CD4-positive, alpha-beta T cell (primary cell): ENCODE results near the gene CLTCL1. TPM values are rescaled to one million over a fixed set of nuclear protein-coding genes. Genes with fewer than 3 reads are reported as not detected.

Source experiments
- ATAC-seq: fragments of 200-7000 bp; cut with Tn5 transposase; one replicate; pipeline ENCODE4 v1.10.0; 2022; ENCODE audit warnings: mild to moderate bottlenecking; ENCODE audit not compliant: poor library complexity
- CTCF ChIA-PET: fragments of 350-600 bp; sonication (Branson Sonifier 250); formaldehyde crosslinking; loops from one replicate; lab custom pipeline; 2021; ENCODE audit warnings: antibody characterized with exemption, inconsistent platforms; lab: Charles Lee
- POLR2A ChIA-PET: fragments of 350-600 bp; sonication (Branson Sonifier 250); formaldehyde crosslinking; loops from one replicate; lab custom pipeline; 2021; ENCODE audit warnings: antibody characterized with exemption, inconsistent platforms; lab: Charles Lee
- DNase-seq, 14 experiments: peaks; one replicate each; pipeline ENCODE4 v3.0.0-alpha.2; 2013 to 2020; ENCODE audit warnings: mixed read lengths in 2 of 14
- H3K27ac ChIP-seq, 2 donors: one replicate each; pipeline versions ENCODE4 v1.5.1 to v1.7.0; 2013; ENCODE audit warnings: low read length in 2 of 2, low read depth in 1 of 2, mild to moderate bottlenecking in 1 of 2
- H3K27me3 ChIP-seq, 2 experiments: 1 replicate in 1 of 2; 2 replicates in 1 of 2; pipeline versions ENCODE4 v1.6.1 to v1.7.0; 2013; ENCODE audit warnings: low read length in 2 of 2, control low read depth in 1 of 2, mild to moderate bottlenecking in 1 of 2, moderate library complexity in 1 of 2; ENCODE audit not compliant: insufficient read depth in 2 of 2, control insufficient read depth in 1 of 2
- H3K36me3 ChIP-seq: one replicate; pipeline ENCODE4 v1.6.1; 2013; ENCODE audit warnings: low read length, control low read depth; ENCODE audit not compliant: insufficient read depth
- H3K4me1 ChIP-seq: one replicate; pipeline ENCODE4 v1.6.1; 2013; ENCODE audit warnings: low read length, control low read depth; ENCODE audit not compliant: insufficient read depth
- H3K4me3 ChIP-seq: one replicate; pipeline ENCODE4 v1.5.1; 2013; ENCODE audit warnings: mild to moderate bottlenecking, low read length, moderate library complexity
- H3K9me3 ChIP-seq, 2 experiments: 1 replicate in 1 of 2; 2 replicates in 1 of 2; pipeline versions ENCODE4 v1.6.1 to v1.7.0; 2013; ENCODE audit warnings: low read length in 2 of 2, mild to moderate bottlenecking in 2 of 2, control low read depth in 1 of 2, moderate library complexity in 1 of 2; ENCODE audit not compliant: control insufficient read depth in 1 of 2, insufficient read depth in 1 of 2
- H3K27ac Mint-ChIP-seq: one replicate; pipeline ENCODE4 v1.8.0; 2020; ENCODE audit warnings: mixed read lengths
- H3K27me3 Mint-ChIP-seq: one replicate; pipeline ENCODE4 v1.8.0; 2021; ENCODE audit warnings: mixed read lengths
- H3K36me3 Mint-ChIP-seq: one replicate; pipeline ENCODE4 v1.8.0; 2021; ENCODE audit warnings: low read depth, mixed read lengths
- H3K4me1 Mint-ChIP-seq: one replicate; pipeline ENCODE4 v1.8.0; 2021; ENCODE audit warnings: low read depth, mixed read lengths
- H3K4me3 Mint-ChIP-seq: one replicate; pipeline ENCODE4 v1.8.0; 2020; ENCODE audit warnings: mild to moderate bottlenecking, mixed read lengths
- H3K9me3 Mint-ChIP-seq: one replicate; pipeline ENCODE4 v1.8.0; 2020; ENCODE audit warnings: mixed read lengths
- CTCF ChIP-seq: fragments of 200-600 bp; IDR thresholded peaks from one replicate; pipeline ENCODE4 v1.8.0; 2022; ENCODE audit warnings: antibody characterized with exemption, mild to moderate bottlenecking
- intact Hi-C, 2 experiments: fragments of 100-400 bp; cut with DNase I in 1 of 2; cut with micrococcal nuclease in 1 of 2; formaldehyde crosslinking; loops; one replicate each; pipeline versions ENCODE4 v1.15.1 to v1.9.0; 2023 to 2025; cut with DNase I, micrococcal nuclease
- total RNA-seq, 174 experiments: library from RNA in 2 of 174; stranded (reverse) in 2 of 174; gene quantifications; one replicate each; pipeline ENCODE4 v1.2.3 and lab custom pipeline; 2021 to 2026

CLTCL1 gene
- total RNA-seq, 2 experiments from 2014 or later, result 0.52 to 1.5 TPM

GRCh38 chr22:19152942-19153883 lies 138.3 kb downstream of the CLTCL1 start:
- H3K9me3 ChIP-seq, result peaks cover 5 to 21% of the 10 kb centered on the region in 2 experiments
- ChIA-PET POLR2A (interaction anchor here (1.1 kb wide), 1 partner anchor 8 kb away, joined by 3 read pairs; the partner anchor contains the start of gene ESS2), CTCF (no interaction called here)
- ATAC-seq, result no peak
- no peak overlapping the region for H3K4me3 ChIP-seq
- H3K36me3 ChIP-seq, result no peaks in the 10 kb centered on the region
- no peak overlapping the region for H3K27ac ChIP-seq
- no peak for TF ChIP-seq CTCF
- H3K27ac Mint-ChIP-seq, result no peak overlapping the region
- intact Hi-C loops, result no loop called here
- no peaks in the 10 kb centered on the region for H3K9me3 Mint-ChIP-seq
- H3K27me3 Mint-ChIP-seq, result peaks cover 33% of the 10 kb centered on the region
- H3K27me3 ChIP-seq, result peaks cover 38% of the 10 kb centered on the region in 2 experiments
- H3K4me1 ChIP-seq, result peaks cover 19% of the 10 kb centered on the region
- DNase-seq, result no peak
- H3K4me3 Mint-ChIP-seq, result no peak overlapping the region
- no peaks in the 10 kb centered on the region for H3K36me3 Mint-ChIP-seq
- peaks cover 9% of the 10 kb centered on the region for H3K4me1 Mint-ChIP-seq

GRCh38 chr22:19151329-19152191 lies 140.0 kb downstream of the CLTCL1 start:
- Histone ChIP-seq H3K27ac (no peak overlapping the region), H3K27me3 (peaks cover 40 to 47% of the 10 kb centered on the region in 2 experiments), H3K9me3 (peaks cover 5 to 21% of the 10 kb centered on the region in 2 experiments), H3K4me3 (no peak overlapping the region), H3K4me1 (peaks cover 19% of the 10 kb centered on the region), H3K36me3 (no peaks in the 10 kb centered on the region)
- Mint-ChIP-seq H3K36me3 (no peaks in the 10 kb centered on the region), H3K4me1 (peaks cover 9% of the 10 kb centered on the region), H3K9me3 (no peaks in the 10 kb centered on the region), H3K4me3 (peak overlapping the region; percentile 69), H3K27ac (no peak overlapping the region), H3K27me3 (peaks cover 45% of the 10 kb centered on the region)
- ATAC-seq, result no peak
- no peak for DNase-seq
- intact Hi-C loops, result no loop called here
- POLR2A ChIA-PET, result interaction anchor here (0.7 kb wide), 1 partner anchor 45 kb away, joined by 3 read pairs; no protein-coding TSS in a partner anchor
- CTCF ChIA-PET, result no interaction called here
- no peak for TF ChIP-seq CTCF

GRCh38 chr22:19150482-19151328 lies 140.8 kb downstream of the CLTCL1 start:
- Mint-ChIP-seq H3K4me1 (peaks cover 9% of the 10 kb centered on the region), H3K27me3 (peaks cover 49% of the 10 kb centered on the region), H3K9me3 (no peaks in the 10 kb centered on the region), H3K27ac (no peak overlapping the region), H3K36me3 (no peaks in the 10 kb centered on the region), H3K4me3 (peak overlapping the region; percentile 69)
- peak in 1 of 14 experiments; percentile 15 for DNase-seq
- Histone ChIP-seq H3K36me3 (no peaks in the 10 kb centered on the region), H3K27me3 (peaks cover 40 to 45% of the 10 kb centered on the region in 2 experiments), H3K27ac (no peak overlapping the region), H3K4me3 (no peak overlapping the region), H3K9me3 (peaks cover 5 to 21% of the 10 kb centered on the region in 2 experiments), H3K4me1 (peaks cover 19% of the 10 kb centered on the region)
- intact Hi-C loops, result no loop called here
- ChIA-PET CTCF (no interaction called here), POLR2A (no interaction called here)
- no peak for ATAC-seq
- TF ChIP-seq CTCF, result no peak
